GM15510 (cell line): Measurements from ENCODE around the gene CACNA1I.

Source experiments
- POLR2A ChIP-seq: IDR thresholded peaks from 3 replicates; pipeline ENCODE4 v1.6.1; 2011; ENCODE audit warnings: borderline replicate concordance; ENCODE audit not compliant: insufficient read length; ENCODE audit errors: extremely low read depth

CACNA1I gene

DNA sequence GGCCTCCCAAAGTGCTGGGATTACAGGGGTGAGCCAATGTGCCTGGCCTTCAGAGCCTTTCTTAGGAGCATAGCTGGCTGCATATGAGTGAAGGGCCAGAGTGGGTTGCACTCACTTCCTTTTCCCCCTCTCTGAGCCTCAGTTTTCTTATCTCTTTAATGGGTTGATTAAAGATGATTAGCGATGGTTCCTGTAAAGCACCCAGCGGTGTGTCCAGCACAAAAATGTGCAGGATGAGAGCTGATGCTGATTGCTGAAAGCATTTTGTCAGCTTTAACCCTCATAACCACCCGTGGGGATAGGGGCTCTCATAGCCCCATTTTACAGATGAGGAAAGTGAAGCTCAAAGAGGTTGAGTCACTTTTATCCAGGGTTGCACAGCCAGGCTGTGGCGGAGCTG, 5.5 kb downstream of the CACNA1I start:
- TF ChIP-seq POLR2A = no peak

DNA sequence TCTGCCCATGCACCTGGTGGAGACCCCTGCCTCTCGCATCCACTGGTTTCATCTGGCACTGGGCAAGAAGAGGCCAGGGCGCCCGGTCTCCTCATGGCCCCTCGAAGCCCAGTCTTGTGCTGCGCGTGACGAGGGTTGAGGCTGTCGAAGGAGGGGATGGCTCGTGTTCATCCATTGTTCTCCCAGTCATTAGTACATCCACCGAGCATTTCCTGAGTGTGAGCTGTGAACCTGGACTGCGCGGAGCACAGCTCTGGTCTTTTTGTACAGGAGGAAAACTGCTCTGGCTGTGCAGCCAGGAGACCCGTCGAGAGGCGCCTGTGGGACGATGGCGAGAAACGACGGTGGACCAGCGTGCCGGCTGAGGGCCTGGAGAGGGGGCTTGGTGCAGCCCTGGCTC, 6.8 kb downstream of the CACNA1I start:
- no peak for TF ChIP-seq POLR2A

DNA sequence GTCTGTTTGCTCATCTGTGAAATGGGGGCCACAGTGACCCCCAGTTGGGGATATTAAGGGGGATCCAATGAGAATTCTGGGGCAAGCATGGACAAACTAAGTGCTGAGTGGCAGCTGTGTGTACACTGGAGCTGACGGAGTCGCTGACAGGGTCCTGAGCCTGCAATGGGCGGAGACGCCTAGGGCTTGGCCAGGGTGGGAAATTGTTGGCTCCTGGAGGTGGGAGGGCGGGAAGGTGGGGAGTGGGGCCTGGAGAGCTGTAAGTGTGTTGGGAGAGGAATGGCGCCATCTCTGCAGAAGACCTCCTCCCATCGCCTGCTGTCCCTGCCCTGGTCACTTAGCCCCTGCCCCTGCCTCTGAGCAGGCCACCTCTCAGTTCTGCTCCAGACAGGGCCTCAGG, 7.3 kb downstream of the CACNA1I start:
- TF ChIP-seq POLR2A = no peak

GRCh38 chr22:39580006-39580441, 9.5 kb downstream of the CACNA1I start:
- no peak for TF ChIP-seq POLR2A

- no peak for TF ChIP-seq POLR2A
Observed at GRCh38 chr22:39580795-39581194, 10.2 kb downstream of the CACNA1I start.

GRCh38 chr22:39581303-39581702, 10.8 kb downstream of the CACNA1I start:
- no peak for TF ChIP-seq POLR2A

DNA sequence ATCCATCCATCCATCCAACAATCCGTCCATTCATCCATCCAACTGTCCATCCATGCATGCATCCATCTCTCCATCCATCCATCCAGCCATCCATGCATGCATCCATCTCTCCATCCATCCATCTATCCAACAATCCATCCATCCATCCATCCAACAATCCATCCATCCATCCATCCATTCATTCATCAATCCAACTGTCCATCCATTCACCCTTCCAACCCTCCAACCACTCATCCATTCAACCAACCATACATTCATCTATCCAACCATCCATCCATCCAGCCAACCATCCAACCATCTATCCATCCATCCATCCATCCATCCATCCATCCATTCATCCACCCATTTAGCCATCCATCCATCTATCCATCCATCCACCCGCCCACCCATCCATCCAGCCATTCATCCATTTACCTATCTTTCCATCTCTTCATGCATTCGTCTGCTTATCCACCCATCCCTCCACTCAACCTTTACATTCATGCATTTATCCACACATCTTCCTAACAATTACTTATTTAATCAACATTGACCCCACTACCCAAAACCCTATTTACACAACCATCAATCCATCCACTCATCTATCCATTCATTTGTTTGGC, 12.6 kb downstream of the CACNA1I start:
- no peak for TF ChIP-seq POLR2A

DNA sequence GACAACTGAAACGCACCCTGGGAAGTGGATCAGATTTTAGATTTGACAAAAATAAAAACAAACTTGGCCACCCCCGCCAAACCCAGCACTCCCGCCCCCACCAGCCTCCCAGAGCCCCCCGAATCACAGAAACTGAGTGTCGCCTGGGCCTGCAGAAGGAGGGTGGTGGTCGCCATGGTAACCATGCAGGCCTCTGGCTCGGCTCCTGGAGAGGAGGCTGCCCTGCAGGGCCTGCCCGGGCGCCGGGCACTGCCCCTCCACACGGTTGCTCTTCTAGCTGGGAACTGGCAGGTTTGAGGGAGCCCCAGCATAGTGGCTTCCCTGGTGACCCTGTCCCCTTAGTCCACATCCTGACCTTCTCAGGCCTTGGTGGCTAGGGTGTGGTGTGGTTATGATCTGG, 19.3 kb downstream of the CACNA1I start:
- no peak for TF ChIP-seq POLR2A

DNA sequence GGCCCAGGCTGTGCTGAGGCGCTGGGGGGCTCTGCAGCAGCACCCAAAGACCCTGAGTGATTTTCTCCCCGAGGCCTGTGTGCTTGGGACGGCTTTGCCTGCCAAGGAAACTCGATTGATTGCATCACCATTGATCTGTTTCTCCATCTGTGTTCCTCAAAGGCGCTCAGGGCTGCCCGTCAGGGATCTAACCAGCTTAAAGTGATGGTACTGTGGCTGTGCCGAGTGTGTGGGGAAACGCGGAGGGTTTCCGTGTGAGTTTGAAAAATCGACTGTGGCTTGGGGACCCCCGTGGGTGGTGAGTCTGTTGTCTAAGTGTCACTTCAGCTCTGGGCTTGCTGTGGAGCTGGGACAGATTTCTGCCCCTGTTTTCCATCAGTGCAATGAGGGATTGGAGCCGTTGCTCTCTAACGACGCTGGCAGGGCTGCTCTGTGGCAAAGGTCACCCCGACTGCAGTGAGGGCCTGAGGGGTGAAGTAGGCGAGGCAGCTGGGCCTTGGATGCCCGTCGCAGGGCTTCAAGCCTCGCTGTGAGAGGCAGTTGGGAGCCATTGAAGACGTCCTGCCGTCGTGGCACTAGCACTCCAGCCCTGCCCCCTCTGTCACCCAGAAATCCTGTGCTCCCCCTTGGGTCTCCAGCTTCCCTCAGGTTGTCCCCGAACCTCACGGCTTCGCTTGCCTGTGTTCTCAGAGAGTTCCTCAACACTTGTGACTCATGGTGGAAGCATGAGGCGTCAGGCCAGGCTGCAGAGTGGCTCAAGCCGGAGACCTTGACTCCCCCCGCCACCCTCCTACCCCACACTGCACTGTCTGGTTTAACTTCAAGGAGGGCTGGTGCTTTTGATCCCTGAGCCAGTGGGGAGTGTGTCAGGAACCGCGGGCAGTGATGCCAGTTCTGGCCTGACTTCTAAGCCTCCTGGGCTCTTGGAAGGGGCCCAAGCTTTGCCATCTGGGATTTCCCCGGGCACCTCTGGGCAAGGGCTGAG, 21.8 kb downstream of the CACNA1I start:
- no peak for TF ChIP-seq POLR2A

- no peak for TF ChIP-seq POLR2A
Observed at GRCh38 chr22:39593066-39593930, 22.7 kb downstream of the CACNA1I start.

GRCh38 chr22:39593931-39594285, 23.4 kb downstream of the CACNA1I start:
- no peak for TF ChIP-seq POLR2A

DNA sequence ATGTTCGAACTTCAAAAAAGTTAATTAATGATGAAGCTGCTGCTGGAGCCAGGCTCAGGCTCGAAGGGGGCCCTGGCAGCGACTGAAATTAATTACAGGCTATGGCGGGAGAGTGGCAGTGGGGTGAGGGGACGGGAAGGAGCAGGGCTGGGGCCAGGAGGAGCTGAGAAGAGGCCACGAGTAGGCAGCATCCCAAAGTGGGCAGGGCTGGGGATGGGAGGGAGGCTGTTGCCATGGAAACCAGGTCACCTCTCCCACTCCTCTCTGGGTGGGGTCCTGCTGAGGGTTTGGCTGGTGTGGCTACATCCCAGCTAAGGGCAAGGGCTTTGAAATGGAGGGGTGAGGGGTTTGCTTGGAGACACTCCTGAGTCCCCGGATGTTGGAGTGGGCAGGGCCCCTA, 23.9 kb downstream of the CACNA1I start:
- no peak for TF ChIP-seq POLR2A

DNA sequence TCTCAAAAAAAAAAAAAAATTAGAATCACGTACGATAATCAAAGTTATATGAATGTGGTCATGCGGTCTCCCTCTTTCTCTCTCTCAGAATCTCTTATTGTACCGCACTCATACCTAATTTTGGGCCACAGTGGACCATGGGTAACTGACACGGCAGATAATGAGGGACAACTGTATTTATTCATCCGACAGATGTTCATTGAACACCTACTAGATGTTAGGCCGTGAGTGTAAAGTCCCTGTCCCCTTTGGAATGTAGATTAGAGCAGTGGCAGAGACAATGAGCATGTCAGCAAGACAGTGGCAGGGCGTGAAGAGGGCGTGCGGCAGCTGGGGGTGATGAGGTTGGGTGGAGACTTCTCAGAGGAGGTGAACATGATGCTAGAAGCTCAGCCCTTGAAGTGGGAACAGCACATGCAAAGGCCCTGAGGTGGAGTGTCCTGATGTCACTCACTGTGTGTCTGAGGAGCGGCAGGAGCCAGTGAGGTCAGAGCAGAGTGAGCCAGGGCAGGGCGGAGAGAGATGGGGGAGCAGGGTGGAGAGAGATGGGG, 25.1 kb downstream of the CACNA1I start:
- no peak for TF ChIP-seq POLR2A

GRCh38 chr22:39596601-39597000, 26.0 kb downstream of the CACNA1I start:
- no peak for TF ChIP-seq POLR2A

GRCh38 chr22:39597236-39597869, 26.8 kb downstream of the CACNA1I start:
- no peak for TF ChIP-seq POLR2A
